Colonic mucosa (tissue), 4 donors: ENCODE measurements around the gene TRABD2B. TPM values are rescaled to one million over a fixed set of nuclear protein-coding genes. Genes with fewer than 3 reads are reported as not detected.

ENCODE experiments used
- DNase-seq: peaks from one replicate; pipeline ENCODE4 v3.0.0-alpha.2; 2020
- H3K27ac ChIP-seq: fragments of 200-600 bp; one replicate; pipeline ENCODE4 v1.8.0; 2021
- H3K27me3 ChIP-seq: fragments of 200-600 bp; one replicate; pipeline ENCODE4 v1.8.0; 2021
- H3K36me3 ChIP-seq: fragments of 200-600 bp; one replicate; pipeline ENCODE4 v1.8.0; 2021
- H3K4me1 ChIP-seq: fragments of 200-600 bp; one replicate; pipeline ENCODE4 v1.8.0; 2021; ENCODE audit warnings: mild to moderate bottlenecking
- H3K4me3 ChIP-seq: fragments of 200-600 bp; one replicate; pipeline ENCODE4 v1.8.0; 2021
- H3K9ac ChIP-seq, 2 donors: one replicate each; pipeline ENCODE4 v1.7.0; 2013; ENCODE audit warnings: control low read depth in 2 of 2, low read depth in 2 of 2, low read length in 2 of 2
- H3K9me3 ChIP-seq: fragments of 200-600 bp; one replicate; pipeline ENCODE4 v1.8.0; 2021
- intact Hi-C: fragments of 100-400 bp; cut with DNase I; formaldehyde crosslinking; loops from one replicate; pipeline ENCODE4 v1.14.1; 2022
- total RNA-seq, 2 donors: library from RNA; stranded (reverse); fragmentation: NEBNext Ultra II Directional in 1 of 2; extraction: Animal tissue kit (Norgen Biotek cat#: 25700) in 1 of 2; gene quantifications; one replicate each; pipeline ENCODE4 v1.2.1, GENCODE V29; 2021
- TF ChIP-seq, protein P1 (sequence below): fragments of 200-600 bp; IDR thresholded peaks from one replicate; pipeline ENCODE4 v1.8.0; 2022; ENCODE audit warnings: antibody characterized with exemption, mild to moderate bottlenecking
- donor health status: healthy.
- donor health status: DM: no; HTN: no; CAD: no.
- donor health status: DM: no; HTN: no; CAD: no.

TRABD2B gene
- total RNA-seq, 2 donors from 2014 or later: 0.42 to 0.77 TPM

- no peak for DNase-seq
- Histone ChIP-seq H3K9me3 (no peaks in the 10 kb centered on the region), H3K4me1 (peaks cover 8% of the 10 kb centered on the region), H3K27ac (no peak overlapping the region), H3K4me3 (no peak overlapping the region), H3K9ac (no peak overlapping the region), H3K27me3 (no peaks in the 10 kb centered on the region), H3K36me3 (no peaks in the 10 kb centered on the region)
- TF ChIP-seq, protein P1, sequence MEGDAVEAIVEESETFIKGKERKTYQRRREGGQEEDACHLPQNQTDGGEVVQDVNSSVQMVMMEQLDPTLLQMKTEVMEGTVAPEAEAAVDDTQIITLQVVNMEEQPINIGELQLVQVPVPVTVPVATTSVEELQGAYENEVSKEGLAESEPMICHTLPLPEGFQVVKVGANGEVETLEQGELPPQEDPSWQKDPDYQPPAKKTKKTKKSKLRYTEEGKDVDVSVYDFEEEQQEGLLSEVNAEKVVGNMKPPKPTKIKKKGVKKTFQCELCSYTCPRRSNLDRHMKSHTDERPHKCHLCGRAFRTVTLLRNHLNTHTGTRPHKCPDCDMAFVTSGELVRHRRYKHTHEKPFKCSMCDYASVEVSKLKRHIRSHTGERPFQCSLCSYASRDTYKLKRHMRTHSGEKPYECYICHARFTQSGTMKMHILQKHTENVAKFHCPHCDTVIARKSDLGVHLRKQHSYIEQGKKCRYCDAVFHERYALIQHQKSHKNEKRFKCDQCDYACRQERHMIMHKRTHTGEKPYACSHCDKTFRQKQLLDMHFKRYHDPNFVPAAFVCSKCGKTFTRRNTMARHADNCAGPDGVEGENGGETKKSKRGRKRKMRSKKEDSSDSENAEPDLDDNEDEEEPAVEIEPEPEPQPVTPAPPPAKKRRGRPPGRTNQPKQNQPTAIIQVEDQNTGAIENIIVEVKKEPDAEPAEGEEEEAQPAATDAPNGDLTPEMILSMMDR: no peak
- intact Hi-C loops: no loop called here
Measured at GRCh38 chr1:48007047-48007446, 9.9 kb upstream of the TRABD2B start.

- Histone ChIP-seq H3K9me3 (no peaks in the 10 kb centered on the region), H3K27me3 (no peaks in the 10 kb centered on the region), H3K4me1 (peaks cover 8% of the 10 kb centered on the region), H3K4me3 (no peak overlapping the region), H3K27ac (no peak overlapping the region), H3K36me3 (no peaks in the 10 kb centered on the region), H3K9ac (no peak overlapping the region)
- TF ChIP-seq, protein P1: no peak
- DNase-seq: no peak
- intact Hi-C loops: no loop called here
Measured at GRCh38 chr1:48006264-48006663, 9.1 kb upstream of the TRABD2B start.

- DNase-seq: no peak
- H3K9me3 ChIP-seq: no peaks in the 10 kb centered on the region
- no peak overlapping the region for H3K27ac ChIP-seq
Measured at GRCh38 chr1:48005253-48006117, 8.3 kb upstream of the TRABD2B start.

GRCh38 chr1:48003741-48004531 is 6.8 kb upstream of the TRABD2B start:
- DNase-seq: peak; percentile 28
- H3K9ac ChIP-seq: no peak overlapping the region
- intact Hi-C loops: no loop called here
- H3K27me3 ChIP-seq: no peaks in the 10 kb centered on the region
- H3K27ac ChIP-seq: no peak overlapping the region
- TF ChIP-seq, protein P1: no peak
- H3K4me1 ChIP-seq: peaks cover 8% of the 10 kb centered on the region
- no peaks in the 10 kb centered on the region for H3K9me3 ChIP-seq
- H3K36me3 ChIP-seq: no peaks in the 10 kb centered on the region
- H3K4me3 ChIP-seq: no peak overlapping the region

More at GRCh38 chr1:48005253-48006117, 8.3 kb upstream of the TRABD2B start:
- Histone ChIP-seq H3K4me3 (no peak overlapping the region), H3K36me3 (no peaks in the 10 kb centered on the region), H3K27me3 (no peaks in the 10 kb centered on the region), H3K4me1 (peaks cover 8% of the 10 kb centered on the region), H3K9ac (no peak overlapping the region)
- intact Hi-C loops: no loop called here
- TF ChIP-seq, protein P1: no peak

DNA sequence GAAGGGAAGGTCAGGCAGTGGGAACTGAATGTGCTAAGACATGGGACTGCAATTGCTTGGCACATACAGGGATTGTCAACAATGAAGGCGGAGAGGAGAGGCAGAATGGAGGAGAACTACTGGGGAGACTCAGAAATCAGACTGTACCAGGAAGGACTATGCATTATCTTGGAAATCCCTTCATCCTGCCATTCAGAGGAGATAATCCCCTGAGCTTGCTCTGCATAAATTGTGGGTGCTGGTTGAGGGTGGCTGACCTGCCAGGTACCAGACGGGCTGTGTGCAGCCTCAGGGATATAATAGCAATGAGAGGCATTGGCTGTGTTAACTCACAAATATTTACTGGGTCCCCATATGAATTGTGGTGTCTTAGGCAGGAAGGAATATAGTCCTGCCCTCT is 5.0 kb upstream of the TRABD2B start:
- Histone ChIP-seq H3K36me3 (no peaks in the 10 kb centered on the region), H3K27ac (no peak overlapping the region), H3K9me3 (no peaks in the 10 kb centered on the region), H3K4me1 (peaks cover 8% of the 10 kb centered on the region), H3K27me3 (no peaks in the 10 kb centered on the region), H3K9ac (no peak overlapping the region), H3K4me3 (no peak overlapping the region)
- intact Hi-C loops: no loop called here
- TF ChIP-seq, protein P1: no peak
- DNase-seq: no peak
